Astrocyte of the hippocampus (primary cell): Measurements from ENCODE around the gene ENO3.

Source experiments
- DNase-seq: peaks from one replicate; pipeline ENCODE4 v3.0.0; 2011; ENCODE audit warnings: low read depth, low spot score

The ENO3 gene

DNA sequence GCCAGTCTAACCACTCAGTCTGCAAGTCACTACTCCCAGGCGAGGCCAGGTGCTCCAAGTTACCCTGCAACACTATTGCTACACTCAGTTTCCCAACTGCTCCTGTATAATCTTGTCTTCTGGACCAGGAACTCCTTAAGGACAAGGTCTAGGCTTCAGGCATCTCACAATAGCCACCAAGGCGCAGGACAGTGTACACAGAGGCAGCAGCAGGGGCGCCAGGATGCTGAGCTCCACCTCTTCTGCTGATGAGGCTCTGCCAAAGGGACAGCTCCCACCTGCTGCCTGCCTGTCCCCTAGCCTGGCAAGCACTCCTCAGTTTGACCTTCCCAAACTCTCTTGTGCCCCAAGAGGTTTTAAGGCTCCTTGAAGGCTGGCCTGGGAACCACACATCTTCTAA lies 14.5 kb upstream of the ENO3 start:
- DNase-seq, result no peak

DNA sequence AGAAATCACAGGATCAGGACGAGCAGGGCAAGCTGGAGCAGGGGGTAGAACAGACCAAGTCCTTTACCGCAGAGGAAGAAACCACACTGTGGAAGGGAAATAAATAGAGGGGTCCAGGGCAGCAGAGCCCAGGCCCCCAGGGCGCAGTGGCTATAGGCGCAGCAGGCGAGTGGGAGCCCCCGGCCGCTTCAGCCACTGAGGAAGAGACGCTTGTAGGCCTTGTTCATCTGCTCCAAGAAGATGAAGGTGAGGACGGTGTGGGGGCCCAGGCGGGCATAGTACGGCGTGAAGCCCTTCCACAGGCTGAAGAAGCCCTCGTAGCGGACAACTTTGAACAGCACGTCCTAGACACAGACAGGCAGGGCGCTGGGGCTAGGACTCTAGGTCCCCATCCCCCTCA lies 13.4 kb upstream of the ENO3 start:
- no peak for DNase-seq

DNA sequence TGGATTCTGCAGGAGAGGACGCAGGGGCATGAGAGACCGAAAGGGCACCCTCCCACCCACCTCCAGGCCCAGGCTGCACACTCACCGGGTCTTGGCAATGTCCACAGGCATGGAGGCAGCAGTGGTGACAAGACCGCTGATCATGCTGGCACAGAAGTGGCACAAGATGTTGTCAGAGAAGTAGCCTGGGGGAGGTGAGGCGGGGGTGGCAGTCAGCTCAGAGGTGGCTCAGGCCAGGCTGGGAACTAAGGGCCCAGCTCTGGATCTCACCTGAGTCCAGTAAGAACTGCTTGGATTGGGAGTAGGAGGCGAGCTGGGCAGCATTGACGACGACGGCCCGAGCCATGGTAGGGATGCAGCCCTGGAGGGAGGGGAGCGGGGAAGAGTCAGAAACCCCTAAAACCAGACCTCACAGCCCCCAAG lies 12.8 kb upstream of the ENO3 start:
- no peak for DNase-seq

DNA sequence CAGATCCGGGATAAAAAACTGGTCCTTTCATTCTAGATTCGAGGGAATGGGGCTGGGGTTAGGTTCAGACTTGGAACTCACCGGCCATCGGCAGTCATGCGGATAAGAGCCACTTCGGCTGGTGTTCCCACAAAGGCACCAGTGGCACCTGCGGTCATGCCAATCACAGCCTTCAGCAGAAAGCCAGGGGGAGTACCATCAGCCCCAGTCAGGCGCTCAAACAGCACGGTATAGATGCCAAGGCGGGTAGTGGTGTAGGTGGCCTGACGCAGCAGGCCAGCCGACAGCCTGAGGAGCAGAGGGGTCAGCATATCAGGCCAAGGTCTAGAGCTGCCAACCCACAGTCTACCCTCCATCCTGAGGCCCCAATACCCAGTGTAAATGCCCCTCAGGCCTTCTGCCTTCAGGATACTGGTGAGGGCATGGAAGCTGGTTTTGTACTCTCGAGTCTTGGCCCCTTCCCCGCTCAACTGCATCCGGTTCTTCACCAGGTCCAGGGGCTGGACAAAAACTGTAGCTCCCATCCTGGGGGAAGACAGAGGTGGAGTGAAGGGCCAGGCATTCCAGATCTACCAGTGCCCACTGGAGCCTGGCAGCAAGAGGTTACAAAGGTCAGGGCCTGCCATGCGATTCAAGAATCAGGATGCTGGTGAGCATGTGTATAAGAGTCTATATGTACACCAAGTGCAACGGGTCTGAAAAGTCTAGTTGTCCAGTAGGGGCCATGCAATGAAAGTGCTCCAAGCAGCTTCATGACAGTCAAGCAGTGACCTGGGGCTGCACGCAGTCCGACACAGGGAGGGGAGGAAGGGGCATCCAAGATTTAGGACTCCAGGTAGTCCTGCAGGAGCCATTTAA lies 12.0 kb upstream of the ENO3 start:
- DNase-seq, result no peak

DNA sequence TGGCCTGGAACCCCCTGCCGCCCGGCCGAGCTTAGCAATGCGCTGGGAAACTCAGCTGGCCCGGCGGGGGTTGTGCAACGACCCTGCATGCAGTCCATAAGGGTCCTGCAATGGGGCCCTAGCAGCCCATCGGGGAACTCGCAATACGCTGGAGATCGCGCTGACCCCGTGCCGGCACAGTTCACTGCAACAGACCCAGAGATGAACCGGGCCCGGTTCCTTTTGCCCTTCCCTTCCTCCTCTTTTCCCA lies 11.4 kb upstream of the ENO3 start:
- no peak for DNase-seq

DNA sequence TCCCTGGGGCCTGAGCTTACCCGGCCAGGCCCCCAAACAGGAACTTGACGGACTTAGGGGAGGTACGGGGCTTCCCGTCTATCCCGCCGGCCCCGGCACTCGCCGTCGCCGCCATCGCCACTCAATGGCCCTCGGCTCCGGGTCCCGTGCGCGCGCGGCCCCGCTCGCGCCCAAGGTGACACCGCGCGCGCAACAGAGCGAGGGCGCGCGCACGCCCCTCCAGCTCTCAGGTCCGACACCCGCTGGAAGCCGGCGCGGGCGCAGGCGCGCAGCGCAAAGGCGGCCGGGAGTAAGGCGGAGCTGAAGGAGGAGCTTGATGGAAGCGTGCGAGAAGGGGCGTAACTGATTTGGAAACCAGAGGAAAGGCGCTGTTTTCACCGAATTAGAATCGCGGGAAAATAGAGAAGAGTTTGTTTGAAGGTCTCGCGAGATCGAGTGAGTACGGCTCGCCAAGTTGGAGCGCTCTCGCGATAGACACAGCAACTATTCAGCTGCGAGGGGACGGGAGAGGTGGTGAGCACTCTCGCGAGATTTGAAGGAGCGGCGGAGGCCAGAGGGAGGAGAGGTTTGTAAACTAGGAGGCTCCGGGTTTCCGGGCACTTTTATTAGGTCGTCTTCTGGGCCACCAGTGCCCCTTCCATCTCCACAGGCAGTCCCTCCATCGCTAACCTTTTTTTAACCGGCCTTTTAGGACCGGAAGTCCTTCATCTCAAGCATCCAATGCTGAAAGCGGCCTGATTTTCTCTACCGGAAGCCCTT lies 10.9 kb upstream of the ENO3 start, which contains the start of the genes RNF167 and SLC25A11:
RNF167 (plus strand) TSS at position 473 of the 759 bp plus-strand sequence. CDS start 642 bp downstream, outside the sequence.
SLC25A11 (minus strand) TSS at position 251 of the 759 bp plus-strand sequence; CDS start at position 115, 136 bp downstream.
- DNase-seq, result peak; percentile 99

DNA sequence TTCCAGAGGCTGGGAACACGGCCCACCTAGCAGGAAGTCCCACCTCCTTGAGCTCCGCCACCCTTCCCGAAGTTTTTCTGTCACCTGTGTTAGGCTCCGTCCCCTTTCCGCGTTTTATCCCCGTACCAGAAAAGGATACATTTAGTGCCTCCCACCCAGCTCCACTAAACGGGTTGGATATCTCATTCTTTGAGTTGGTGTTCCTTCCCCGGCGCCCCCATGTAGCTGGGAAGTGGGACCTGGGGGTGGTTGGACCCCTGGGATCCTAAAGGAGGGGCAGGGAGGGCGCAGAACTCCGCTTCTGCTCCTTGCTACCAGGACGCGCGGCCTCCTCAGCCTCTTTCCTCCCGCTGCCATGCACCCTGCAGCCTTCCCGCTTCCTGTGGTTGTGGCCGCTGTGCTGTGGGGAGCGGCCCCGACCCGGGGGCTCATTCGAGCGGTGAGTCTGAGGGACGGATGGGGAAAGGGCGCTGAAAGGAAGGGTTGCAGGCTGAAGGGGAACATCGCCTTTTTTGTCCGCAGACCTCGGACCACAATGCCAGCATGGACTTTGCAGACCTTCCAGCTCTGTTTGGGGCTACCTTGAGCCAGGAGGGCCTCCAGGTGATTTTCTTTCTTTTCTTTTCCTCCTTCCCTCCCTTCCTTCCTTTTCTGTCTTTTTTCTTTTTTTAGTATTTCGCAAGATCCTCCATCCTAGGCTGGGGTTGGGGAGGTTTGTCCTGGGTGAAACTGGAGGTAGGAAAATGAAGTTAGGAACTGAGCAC lies 10.2 kb upstream of the ENO3 start:
- DNase-seq, result no peak

DNA sequence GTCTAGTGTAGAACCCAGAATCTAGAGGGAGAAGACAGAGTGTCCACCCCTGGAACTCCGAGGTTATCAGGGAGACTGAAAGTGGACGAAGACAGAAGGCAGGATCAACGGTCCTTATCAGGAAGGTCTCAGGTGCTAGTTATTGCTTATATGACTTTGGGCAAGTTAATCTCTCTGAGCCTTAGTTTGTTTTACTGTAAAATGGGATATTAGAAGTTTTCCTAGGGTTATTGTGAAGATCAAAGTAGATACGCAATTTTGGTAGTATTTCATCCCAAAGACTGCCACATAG lies 9.7 kb upstream of the ENO3 start:
- no peak for DNase-seq

DNA sequence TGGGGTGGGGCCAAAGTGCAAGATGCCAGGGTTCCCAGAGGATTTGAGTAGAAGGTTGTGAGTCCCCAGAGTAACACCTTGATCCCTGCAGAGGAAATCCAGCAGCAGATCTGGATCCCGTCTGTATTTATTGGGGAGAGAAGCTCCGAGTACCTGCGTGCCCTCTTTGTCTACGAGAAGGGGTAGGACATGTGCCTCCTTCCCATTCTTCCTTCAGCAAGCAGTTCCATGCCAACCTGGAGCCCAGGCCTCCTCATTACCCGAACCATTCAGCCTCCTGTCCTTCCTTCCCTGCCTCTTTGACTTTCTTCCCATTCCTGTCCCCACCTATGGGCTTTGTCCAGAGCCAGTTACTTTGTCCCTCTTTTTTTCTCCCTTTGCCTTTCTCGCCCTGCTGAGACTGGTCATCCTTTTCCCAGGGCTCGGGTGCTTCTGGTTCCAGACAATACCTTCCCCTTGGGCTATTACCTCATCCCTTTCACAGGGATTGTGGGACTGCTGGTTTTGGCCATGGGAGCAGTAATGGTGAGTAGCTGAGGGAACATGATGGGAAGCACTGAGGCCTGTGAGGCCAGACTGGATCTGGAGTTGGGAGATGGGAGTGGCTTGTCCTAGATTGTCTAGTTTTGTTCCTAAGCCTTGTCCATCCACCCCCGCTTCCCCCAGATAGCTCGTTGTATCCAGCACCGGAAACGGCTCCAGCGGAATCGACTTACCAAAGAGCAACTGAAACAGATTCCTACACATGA lies 8.0 kb upstream of the ENO3 start:
- DNase-seq, result no peak

DNA sequence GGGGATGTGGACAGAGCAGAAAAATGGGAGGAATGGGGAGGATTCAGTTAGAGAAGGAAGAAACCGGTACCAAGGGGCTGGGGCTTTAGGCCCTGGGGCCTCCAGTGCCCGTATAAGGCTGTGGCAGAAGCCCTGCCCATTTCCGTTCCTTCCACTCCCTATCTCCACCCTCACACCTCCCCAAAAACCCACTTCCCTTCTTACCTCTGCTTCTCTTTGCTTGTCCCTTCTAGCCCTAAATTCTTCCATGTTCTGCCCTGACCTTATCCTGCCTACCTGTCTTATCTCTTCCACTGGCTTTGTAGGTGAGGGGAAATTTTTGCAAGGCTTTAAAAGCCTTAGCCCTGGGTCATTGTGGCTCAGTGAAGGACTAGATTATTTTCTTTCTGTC lies 6.8 kb upstream of the ENO3 start:
- no peak for DNase-seq

DNA sequence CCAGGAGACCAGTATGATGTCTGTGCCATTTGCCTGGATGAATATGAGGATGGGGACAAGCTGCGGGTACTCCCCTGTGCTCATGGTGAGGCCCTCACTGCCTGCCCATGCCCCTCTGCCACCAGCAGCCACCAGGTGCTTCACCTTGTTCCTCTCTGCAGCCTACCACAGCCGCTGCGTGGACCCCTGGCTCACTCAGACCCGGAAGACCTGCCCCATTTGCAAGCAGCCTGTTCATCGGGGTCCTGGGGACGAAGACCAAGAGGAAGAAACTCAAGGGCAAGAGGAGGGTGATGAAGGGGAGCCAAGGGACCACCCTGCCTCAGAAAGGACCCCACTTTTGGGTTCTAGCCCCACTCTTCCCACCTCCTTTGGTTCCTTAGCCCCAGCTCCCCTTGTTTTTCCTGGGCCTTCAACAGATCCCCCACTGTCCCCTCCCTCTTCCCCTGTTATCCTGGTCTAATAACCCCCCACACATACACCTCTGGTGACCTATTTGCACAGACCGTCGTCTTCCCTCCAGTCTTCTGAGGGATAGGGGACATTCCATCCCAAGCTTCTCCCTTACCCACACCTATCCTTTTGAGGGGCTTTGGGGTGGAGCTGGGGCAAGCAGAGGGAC lies 6.3 kb upstream of the ENO3 start:
- DNase-seq, result no peak

DNA sequence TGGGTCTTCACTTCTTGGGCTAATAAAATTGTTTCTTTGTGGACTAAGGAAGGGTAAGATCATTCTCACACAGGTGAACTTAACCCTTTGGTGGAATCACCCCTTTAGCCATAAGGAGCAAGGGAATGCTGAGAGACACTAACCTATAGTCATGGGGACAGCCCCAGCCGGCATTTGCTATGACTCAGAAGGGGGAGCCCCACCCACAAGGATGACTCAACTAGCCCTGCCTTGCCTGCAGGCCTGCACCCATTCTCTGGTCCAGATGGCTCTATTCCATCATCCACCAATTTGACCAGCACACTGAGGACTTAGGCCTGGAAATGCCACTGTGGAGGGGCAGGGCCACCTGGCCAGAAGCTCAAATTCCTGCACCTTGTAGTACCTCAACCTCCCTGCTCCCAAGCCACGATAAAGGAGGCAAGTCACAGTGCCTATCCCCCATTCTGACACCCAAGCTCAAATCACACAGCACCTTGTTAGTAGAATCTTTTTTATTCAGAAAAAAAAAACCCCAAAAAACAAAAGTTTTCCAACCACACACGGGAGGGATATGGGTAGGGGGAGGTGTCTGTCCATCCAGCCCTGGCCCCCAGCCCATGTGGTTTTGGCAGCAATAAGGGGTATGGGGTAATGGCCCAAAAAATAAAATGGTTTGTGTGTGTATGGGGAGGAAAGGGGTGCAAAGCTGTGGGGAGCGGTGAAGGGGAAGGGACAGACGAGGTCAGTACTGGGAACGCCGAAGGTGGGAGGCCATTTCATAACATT lies 5.6 kb upstream of the ENO3 start:
- DNase-seq, result peak; percentile 90

DNA sequence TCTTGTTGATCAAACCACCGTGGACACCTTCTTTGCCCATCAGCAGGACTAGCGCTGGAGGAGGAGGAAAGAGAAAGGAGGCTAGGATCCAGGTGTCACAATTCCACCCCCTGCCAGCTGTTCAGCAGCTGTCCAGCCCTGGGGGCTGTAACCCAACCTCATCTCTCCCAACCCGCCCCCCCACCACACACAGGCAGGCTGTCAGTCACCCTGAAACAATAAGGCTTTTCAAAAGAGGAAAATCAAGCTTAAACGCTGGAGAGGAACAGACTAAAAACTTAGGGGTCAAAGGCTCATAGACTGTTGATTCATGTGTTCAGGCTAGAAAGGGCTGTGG lies 5.0 kb upstream of the ENO3 start:
- DNase-seq, result no peak

DNA sequence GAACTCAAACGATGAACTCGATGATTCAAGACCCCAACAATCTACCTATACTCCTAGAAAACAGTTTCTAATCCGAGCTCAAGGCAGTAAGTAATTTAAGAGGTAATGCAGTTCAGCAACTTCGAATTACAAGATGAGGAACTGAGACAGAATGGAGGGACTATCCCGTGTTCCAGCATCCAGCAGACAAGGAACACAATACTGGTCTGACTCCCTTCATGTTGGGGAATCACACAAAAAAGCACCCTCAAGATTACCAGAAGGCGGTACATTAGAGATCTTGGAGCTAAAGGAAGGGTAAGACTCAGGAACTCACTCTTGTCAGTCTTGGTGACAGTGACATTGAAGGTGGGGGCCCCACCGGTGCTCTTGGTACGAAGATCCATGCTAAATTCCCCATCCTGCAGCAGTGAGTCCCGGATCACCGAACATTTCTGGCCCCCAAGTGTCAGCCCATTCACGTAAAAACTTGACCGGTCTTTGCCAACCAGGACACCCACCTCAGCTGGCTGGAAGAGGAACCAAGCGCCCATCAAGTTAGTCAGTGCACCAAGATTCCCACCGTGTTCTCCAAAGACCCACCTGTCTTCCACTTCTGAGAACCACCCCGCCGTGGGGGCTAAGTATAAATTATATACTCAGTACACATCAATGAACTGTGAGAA lies 4.5 kb upstream of the ENO3 start:
- no peak for DNase-seq

DNA sequence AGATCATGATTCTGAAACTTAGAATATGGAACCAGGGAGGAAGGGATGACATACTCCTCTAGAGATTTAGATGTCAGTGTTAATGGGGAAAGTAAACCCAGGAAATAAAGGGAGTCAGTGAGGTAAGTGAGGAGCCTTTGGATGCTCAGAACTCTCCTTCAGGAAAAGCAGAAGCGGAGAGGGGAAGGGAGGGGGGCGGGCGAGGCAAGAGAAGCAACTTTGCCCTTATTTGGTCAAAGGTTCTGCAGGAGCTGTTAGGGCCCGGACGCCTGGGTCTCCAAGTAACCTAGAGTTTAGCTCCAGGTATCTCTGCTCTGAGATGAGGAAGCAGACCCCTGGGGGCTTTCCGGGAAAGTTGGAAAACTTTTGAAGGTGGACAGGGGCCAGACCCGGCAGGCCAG lies 3.9 kb upstream of the ENO3 start:
- peak; percentile 48 for DNase-seq

DNA sequence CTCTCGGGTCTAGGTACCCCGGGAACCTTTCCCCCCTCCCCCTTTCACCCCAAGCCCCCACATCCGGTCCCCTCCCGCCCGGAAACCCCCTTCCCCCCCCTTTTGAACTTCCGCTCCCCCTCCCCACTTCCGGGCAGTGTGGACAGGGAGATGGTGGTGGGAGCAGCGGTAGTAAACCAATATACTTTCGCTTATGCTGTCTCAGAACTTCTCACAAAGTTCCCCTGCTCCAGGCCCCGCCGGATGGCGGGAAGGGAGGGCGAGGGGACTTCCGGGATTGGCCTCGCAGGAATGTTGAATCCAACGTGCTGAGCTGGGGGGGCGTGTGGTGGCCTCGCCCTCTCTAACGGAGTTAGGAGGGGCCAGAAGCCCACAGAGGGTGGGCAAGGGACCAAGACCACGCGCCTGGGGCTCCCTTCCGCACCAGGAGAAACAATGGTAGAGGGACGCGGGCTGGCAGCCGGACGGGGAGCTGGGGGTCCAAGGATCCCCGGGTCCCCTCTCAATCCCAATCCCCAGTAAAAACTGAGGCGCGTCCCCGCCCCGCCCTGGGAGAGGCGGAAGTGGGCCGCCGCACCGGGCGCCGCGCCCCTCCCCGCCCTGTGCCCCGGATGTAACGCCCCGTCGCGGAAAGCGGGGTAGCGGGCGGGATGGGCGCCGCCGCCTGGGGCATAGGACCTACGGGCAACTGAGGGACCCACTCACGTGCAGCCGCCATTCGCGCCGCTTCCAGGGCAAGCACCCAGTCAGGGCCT lies 3.3 kb upstream of the ENO3 start:
- peak; percentile 79 for DNase-seq

DNA sequence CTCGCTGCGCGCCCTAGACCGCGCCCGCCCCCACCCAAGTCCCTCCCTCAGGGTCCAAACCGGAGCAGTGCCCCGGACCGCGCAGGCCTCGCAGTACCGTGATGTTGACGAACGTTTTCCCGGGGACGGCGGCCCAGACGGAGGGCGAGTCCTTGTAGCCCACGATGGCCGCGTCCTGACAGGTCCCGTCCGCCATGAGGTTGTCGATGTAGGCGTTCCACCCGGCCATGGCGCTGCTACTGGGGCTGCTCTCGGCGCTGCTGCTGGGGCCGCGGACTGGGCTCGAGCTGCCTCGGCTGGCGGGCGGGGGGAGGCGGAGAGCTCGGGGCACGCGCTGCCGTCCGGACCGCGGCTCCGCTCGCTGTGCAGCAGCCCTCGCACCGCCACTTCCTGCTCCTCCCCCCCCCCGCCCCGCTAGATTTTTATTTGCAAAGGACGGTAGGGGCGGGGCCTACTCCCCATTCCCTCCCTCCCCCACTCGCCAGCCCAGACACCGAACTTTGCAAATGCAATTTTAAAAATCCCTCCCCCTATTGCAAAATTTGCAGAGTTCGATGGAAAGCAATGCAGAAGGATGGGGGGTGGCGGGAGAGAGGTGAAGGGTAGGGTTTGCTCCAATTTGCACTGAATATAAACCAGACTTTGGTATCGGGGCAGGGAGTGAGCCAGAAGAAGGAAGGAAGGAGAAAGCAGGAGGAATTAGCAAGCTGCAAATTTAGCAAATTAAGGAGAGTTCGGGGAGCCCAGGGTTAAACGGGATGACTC lies 2.6 kb upstream of the ENO3 start, which contains the start of gene PFN1:
PFN1 (minus strand) TSS at position 365 of the 765 bp plus-strand sequence; CDS start at position 229, 136 bp downstream.
- peak; percentile 94 for DNase-seq

DNA sequence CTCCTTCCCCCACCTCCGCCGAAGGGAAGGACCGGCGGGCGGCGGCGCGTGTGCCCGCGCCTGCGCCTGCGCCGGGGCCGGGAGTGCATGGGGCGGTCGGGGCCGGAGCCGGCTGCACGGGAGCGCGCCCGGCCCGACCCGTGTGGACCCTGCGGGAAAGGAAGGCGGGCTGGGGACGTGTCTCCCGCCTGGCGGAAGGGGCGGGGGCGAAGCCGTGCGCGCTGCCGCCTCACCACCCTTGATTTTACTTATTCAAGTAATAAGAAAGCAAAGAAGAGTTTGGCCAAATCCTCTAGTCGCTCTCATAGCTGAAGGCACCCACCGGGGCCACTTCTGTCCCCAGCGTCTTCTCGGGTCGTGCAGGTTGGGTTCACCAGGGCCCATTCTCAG lies 2.0 kb upstream of the ENO3 start:
- peak; percentile 95 for DNase-seq
